ENCODE data around the gene TSPAN18.

Gene TSPAN18

GRCh38 chr11:44782478-44782877 is 55.7 kb downstream of the TSPAN18 start:
- in situ Hi-C loops (cut with HindIII; ENCODE audit: low sequenced_read_pairs) = no loop called here
- TF ChIP-seq, protein P1, sequence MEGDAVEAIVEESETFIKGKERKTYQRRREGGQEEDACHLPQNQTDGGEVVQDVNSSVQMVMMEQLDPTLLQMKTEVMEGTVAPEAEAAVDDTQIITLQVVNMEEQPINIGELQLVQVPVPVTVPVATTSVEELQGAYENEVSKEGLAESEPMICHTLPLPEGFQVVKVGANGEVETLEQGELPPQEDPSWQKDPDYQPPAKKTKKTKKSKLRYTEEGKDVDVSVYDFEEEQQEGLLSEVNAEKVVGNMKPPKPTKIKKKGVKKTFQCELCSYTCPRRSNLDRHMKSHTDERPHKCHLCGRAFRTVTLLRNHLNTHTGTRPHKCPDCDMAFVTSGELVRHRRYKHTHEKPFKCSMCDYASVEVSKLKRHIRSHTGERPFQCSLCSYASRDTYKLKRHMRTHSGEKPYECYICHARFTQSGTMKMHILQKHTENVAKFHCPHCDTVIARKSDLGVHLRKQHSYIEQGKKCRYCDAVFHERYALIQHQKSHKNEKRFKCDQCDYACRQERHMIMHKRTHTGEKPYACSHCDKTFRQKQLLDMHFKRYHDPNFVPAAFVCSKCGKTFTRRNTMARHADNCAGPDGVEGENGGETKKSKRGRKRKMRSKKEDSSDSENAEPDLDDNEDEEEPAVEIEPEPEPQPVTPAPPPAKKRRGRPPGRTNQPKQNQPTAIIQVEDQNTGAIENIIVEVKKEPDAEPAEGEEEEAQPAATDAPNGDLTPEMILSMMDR (IDR thresholded peaks at IDR 0.05; ENCODE audit: low read depth, low read length) = no peak
- H3K4me3 ChIP-seq (ENCODE audit: low read depth, low read length) = no peak overlapping the region
- no peak for DNase-seq (ENCODE audit: low read depth, low spot score)

GRCh38 chr11:44784436-44784760 is 57.6 kb downstream of the TSPAN18 start:
- no peak for DNase-seq (ENCODE audit: low read depth, low spot score)
- H3K4me3 ChIP-seq (ENCODE audit: low read depth, low read length) = no peak overlapping the region
- TF ChIP-seq, protein P1 (IDR thresholded peaks at IDR 0.05; ENCODE audit: low read depth, low read length) = no peak
- in situ Hi-C loops (cut with HindIII; ENCODE audit: low sequenced_read_pairs) = no loop called here

DNA sequence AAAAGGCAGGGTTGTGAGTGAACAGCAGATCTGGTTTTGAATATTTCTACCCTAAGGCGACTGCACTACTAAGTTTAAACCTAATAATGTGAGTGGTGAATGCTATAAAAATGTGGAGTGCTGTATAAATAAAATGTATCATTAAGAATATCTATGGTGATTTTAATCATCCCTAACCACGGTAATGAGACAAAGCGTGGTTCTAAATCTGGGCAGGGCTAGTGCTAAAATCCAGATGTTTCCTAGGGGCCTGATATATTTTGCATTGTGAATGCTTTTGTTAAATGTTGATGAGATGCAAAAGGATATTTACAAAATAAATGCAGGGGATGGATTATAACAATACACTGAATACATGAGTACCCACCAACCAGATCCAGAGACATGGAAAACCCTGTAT is 58.1 kb downstream of the TSPAN18 start:
- in situ Hi-C loops (cut with HindIII; ENCODE audit: low sequenced_read_pairs) = no loop called here

GRCh38 chr11:44785856-44786607 is 59.3 kb downstream of the TSPAN18 start:
- in situ Hi-C loops (cut with HindIII; ENCODE audit: low sequenced_read_pairs) = no loop called here
- TF ChIP-seq, protein P1 (IDR thresholded peaks at IDR 0.05; ENCODE audit: low read depth, low read length) = no peak
- no peak for DNase-seq (ENCODE audit: low read depth, low spot score)
- no peak overlapping the region for H3K4me3 ChIP-seq (ENCODE audit: low read depth, low read length)

More for the DNA sequence above, 58.1 kb downstream of the TSPAN18 start:
- TF ChIP-seq, protein P1 (IDR thresholded peaks at IDR 0.05; ENCODE audit: low read depth, low read length) = no peak
- DNase-seq (ENCODE audit: low read depth, low spot score) = no peak
- H3K4me3 ChIP-seq (ENCODE audit: low read depth, low read length) = no peak overlapping the region

DNA sequence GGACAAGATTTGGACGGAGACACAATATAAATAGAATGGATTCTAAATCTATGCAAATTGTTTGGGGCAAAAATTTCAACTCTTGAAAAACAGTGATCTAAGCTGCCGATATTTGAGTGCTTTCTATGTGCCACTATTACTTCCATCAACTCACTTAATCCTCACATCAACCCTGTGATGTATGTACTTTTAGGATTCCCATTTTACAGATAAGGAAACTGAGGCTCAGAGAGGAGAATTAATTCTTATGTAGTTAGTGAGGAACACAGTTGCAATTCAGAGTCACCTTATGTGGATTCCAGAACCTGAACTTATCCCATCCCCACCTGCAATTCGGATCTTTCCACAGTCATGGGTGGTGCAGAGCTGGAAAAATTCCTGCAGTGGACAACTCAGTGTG is 60.3 kb downstream of the TSPAN18 start:
- TF ChIP-seq, protein P1 (IDR thresholded peaks at IDR 0.05; ENCODE audit: low read depth, low read length) = no peak
- no peak overlapping the region for H3K4me3 ChIP-seq (ENCODE audit: low read depth, low read length)
- in situ Hi-C loops (cut with HindIII; ENCODE audit: low sequenced_read_pairs) = no loop called here
- no peak for DNase-seq (ENCODE audit: low read depth, low spot score)

- DNase-seq (ENCODE audit: low read depth, low spot score) = no peak
- in situ Hi-C loops (cut with HindIII; ENCODE audit: low sequenced_read_pairs) = no loop called here
- H3K4me3 ChIP-seq (ENCODE audit: low read depth, low read length) = no peak overlapping the region
- TF ChIP-seq, protein P1 (IDR thresholded peaks at IDR 0.05; ENCODE audit: low read depth, low read length) = no peak
Observed at GRCh38 chr11:44787981-44788380, 61.2 kb downstream of the TSPAN18 start.
